GM21367 (cell line): Measurements from ENCODE around the gene ISM2.
"Not testable (repeated sequence)": the region's sequence is repeated elsewhere in the genome, so short reads cannot be mapped to it uniquely, and the experiment has no call there.

ENCODE experiments used
- ATAC-seq: cut with Tn5 transposase; IDR thresholded peaks from one replicate; pipeline ENCODE4 v1.9.1; 2021; ENCODE audit not compliant: unreplicated experiment

ISM2 gene

DNA sequence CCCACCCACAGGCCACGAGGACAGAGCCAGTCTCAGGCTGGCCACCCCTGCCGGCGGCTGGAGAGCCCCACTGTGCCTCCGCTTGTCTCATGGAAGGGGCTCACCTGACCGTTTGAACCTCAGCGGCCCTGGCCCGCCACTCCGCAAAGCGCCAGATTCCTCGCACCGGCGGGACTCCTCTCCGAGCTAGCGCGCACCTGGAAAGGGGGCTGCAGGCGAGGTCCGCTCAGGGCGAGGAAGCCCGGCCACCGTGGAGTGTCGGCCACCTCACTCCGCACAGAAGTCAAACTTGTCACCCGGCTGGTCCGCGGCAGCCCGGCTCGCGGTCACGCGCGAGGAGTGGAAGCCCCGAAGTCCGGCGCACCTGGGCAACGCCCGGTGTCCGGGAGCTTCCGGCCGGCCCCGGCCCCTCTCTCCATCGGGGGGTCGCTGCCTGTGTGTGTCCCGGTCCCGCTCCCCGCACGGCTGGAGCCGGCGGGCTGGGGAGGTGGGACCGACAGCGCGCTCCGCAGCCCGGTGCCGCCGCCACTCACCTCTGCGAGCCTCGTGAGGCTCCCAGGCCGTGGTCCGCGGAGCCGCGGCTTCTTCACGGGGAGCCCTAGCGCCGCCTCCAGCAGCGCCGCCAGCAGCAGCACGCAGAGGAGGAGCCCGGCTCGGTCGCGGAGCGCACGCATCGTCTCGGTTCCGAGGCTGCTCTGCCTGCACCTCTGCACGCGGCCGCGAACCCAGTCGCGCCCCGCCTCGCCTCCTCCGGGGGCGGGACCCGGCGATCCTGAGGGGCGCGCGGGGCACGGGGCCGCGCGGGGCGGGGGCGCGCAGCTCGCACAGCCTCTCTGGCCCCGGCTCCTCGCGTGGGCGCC, at the start of gene ISM2:
Gene ISM2, minus strand, starts transcription at position 697 of the 860 bp plus-strand sequence. Its CDS starts 23 bp downstream, at position 674.
- no peak for ATAC-seq

DNA sequence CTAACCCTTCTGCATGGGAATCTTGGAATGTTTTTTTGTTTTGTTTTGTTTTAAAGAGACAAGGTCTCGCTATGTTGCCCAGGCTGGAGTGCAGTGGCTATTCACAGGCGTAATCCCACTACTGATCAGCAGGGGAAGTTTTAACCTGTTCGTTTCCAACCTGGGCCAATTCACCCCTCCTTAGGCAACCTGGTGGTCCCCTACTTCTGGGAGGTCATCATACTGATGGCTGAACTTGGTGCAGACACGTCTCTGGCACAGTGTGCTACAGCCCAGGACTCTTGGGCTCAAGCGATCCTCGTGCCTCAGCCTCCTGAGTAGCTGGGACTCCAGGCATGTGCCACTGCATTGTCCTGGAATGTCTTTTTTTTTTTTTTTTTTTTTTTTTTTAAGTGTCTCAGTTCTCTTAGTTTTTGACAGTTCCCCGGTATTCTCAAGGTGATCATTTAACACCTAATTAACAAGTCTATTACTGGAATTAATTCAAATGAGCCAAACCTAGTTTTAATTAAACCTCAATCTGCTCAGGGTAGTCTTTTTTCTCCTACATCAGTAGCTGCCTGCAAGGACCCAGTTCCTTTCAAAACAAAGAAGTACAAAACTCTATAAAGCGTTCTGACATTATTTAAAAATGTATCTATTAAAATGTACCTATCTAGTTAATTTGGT, 49.0 kb upstream of the ISM2 start:
- ATAC-seq = no peak

DNA sequence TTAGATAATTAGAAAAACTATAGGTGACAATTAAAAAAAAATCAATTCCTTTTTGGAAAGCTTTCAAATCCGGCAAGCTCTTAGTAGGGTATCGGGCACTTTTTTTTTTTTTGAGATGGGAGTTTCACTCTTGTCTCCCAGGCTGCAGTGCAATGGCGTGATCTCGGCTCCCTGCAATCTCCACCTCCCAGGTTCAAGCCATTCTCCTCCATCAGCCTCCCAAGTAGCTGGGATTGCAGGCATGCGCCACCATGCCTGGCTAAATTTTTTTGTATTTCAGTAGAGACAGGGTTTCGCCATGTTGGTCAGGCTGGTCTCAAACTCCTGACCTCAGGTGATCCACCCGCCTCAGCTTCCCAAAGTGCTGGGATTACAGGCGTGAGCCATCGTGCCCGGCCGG, 46.6 kb upstream of the ISM2 start:
- ATAC-seq = not testable (repeated sequence)

DNA sequence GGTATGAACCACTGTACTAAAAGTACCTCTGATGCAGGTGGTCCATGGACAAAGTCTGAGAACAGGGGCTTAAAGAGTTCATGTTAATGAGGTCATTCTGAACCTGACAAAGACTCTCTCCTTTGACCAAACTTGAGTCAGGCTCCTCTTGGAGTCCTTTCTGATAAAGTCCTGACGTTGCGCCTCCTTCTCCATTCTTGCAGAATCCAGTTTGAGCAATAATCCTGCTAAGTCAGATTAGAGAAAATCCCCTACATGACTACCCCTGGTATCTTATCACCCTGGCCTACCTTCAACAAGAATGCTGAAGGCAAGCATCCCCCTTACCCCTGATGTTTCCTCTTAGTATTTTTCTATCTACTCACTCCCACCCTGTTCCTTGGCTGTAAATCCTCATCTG, 46.0 kb upstream of the ISM2 start:
- no peak for ATAC-seq

DNA sequence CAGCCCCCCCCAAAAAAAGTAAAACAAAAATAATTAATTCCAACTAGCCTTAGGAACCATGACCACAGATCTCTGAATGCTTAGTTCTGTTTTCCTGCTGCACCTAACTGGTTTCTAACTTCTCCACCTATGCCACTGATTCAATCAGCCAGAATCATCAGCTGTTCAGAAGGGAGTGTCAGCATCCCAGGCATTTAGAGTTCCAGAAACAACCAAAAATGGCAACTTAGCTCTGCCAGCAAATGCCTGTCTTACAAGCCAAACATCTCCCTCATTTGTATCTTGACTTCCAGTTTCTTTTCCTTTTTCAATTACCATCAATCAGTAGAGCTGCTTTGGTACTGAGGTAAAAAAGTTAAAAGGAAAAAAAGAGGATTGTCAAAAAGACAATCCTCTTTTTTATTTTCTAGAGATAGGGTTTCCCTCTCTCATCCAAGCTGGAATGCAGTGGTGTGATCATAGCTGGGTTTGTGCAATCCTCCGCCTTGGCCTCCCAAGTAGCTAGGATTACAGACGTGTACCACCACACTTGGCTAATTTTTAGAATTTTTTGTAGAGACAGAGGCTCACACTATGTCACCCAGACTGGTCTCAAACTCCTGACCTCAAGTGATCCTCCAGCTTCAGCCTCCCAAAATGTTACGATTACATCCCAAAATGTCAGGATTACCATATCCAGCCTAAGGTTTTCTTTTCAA, 45.2 kb upstream of the ISM2 start:
- no peak for ATAC-seq

DNA sequence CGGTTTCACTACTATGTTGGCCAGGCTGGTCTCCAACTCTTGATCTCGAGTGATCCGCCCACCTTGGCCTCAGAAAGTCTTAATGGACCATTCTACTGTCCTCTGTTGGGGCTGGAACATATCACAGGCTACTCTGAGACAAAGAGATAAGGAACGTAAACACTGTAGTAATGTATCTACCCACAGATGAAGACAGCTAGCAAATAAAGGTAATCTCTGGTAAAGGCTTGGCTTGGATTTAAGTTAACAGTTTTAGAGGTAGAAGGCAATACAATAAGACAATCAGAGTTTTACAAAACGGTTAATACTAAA, 44.6 kb upstream of the ISM2 start:
- ATAC-seq = no peak

DNA sequence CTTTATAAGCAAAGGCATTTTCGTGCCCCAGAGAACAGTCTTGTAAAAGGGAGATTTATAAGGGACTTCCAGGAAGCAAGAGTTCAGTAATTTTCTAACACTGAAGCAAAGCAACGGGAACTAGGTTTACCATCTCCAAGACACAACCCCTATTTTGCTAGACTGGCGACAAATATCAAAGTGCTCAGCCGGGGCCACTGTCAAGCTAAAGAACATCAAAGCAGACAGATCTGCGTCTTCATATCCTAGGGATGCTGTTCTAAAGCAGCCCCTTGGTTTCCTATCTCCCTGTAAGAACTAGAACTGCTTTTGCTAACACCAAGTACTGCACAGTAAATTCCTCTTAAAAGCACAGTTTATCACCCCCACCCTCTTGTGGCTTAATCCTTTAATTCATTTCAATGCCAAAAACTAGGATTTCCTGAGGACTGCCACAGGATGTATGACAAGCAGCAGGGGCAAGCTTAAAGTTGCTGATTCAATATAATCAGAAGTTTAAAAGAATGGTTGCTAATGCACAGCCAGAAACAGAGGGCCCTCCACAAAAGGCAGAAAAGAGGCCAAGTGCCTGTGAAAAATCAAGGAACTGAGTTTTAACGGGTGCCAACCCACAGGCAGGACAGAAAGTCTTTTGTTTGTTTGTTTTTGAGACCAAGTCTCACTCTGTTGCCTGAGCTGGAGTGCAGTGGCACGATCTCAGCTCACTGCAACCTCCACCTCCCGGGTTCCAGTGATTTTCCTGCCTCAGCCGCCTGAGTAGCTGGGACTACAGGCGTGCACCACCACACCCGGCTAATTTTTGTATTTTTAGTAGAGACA, 44.0 kb upstream of the ISM2 start:
- ATAC-seq = no peak

DNA sequence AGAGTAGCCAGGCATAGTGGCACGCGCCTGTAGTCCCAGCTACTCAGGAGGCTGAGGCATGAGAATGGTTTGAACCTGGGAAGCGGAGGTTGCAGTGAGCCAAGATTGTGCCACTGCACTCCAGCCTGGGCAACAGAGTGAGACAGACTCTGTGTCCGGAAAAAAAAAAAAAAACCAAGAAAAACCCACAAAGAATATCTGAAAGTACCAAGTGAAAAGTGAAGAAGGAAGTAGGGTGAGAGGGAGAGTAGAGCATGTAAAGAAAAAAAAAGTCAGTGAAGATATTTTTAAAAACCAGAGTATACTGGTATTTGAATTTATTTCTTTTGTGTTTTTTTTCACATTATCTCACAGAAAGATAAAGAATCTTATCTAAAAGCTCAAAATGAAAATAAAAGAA, 43.3 kb upstream of the ISM2 start:
- ATAC-seq = no peak

DNA sequence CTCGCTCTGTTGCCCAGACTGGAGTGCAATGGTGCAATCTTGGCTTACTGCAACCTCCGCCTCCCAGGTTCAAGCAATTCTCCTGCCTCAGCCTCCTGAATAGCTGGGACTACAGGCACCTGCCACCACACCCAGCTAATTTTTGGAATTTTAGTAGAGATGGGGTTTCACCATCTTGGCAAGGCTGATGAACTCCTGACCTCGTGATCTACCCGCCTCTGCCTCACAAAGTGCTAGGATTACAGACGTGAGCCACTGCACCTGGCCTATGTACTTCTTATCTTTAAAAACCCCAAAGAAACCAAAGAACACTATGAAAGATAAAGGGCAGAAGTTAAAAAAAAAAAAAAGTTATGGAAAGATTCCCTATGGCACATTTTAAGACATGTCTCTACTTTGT, 38.3 kb upstream of the ISM2 start:
- ATAC-seq = not testable (repeated sequence)

DNA sequence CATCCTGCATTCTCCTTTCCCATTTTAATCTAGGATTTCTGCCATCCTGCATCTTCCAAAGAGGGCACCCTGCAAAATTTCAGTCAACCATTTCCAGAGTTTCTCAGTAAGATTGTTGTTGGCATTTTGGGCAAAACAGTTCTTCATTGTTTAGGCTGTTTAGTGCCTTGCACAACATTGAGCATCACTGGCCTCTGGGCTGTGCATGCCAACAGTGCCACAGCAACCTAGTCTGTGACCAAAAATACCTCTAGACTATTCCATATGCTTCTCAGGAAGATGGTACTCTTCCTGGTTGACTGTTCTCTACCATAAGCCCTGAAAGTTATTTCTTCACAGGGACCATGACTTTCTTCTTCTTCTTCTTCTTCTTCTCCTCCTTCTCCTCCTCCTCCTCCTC, 32.5 kb upstream of the ISM2 start:
- no peak for ATAC-seq

DNA sequence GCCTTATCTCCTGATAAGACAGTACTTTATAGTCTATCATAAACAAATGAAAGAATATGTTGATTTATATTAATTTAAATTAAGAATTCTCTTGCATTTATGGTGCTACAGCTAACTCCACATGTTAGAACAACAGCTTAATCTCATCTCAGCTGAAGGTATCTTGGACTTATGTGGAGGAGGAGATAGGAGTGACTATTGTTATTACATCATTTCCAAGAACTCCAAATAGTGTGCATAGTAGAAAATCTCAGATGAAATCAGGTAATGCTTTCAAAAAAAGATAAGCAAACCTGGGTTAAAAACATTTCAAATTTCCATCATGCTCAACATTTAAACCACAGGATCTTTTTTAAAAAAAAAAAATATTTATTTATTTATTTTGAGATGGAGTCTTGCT, 31.3 kb upstream of the ISM2 start:
- no peak for ATAC-seq

DNA sequence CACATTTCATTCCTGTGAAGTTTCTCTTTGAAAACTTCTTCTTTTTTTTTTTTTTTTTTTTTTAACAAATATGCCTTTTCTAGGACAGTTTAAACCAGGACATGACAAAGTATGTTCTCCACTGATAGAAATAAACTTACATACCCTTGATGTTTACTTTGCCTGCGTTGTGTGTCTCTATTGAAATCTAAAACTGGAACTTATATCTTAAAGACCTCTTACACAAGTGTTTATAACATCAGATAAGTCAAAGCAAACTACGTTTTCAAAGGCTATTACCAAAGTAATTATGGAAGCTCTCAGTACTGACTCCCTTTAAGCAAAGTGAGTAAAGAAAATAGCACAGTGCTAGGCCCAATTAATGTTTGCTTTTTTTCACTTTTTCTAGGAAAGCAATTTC, 30.6 kb upstream of the ISM2 start:
- ATAC-seq = no peak

DNA sequence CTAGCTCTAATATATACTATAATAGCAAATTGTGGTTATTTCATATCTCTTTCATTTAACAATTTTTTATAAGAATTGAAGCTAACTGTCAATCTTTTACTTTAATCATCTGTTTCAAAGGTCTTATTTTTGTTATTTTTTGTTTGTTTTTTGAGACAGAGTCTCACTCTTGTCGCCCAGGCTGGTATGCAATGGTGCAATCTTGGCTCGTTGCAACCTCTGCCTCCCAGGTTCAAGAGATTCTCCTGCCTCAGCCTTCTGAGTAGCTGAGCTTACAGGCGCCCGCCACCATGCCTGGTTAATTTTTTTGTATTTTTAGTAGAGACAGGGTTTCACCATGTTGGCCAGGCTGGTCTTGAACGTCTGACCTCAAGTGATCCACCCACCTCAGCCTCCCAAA, 30.1 kb upstream of the ISM2 start:
- not testable (repeated sequence) for ATAC-seq

DNA sequence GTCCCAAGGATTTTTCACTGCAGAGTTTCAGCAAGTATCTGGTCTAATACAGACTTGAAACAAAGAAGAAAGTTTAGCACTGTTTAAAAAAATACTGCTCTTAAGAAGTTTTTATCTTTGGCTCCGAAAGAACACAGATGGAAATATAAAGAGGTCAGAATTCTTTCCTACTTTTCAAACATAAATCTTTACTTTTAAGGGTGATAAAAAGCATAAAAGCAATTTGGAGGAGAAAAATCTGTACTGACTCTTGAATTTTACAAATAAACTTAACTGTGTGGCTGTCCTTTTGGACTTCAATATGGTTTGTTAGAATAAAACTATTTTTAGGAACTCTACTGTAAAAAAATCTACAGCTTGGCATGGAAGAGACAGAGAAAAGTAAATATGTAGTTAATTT, 27.6 kb upstream of the ISM2 start:
- no peak for ATAC-seq

DNA sequence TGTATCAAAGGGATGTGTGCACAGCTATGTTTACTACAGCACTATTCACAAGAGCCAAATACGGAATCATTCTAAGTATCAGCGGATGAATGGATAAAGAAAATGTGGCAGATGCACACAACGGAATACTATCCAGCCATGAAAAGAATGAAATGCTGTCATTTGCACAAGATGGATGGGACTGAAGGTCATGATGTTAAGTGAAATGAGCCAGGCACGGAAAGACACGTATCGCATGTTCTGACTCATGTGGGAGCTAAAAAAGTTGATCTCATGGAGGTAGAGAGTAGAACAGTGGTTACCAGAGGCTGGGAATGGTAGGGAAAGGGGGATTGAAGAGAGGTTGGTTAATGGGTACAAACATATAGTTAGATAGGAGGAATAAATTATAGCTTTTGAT, 25.9 kb upstream of the ISM2 start:
- ATAC-seq = no peak

DNA sequence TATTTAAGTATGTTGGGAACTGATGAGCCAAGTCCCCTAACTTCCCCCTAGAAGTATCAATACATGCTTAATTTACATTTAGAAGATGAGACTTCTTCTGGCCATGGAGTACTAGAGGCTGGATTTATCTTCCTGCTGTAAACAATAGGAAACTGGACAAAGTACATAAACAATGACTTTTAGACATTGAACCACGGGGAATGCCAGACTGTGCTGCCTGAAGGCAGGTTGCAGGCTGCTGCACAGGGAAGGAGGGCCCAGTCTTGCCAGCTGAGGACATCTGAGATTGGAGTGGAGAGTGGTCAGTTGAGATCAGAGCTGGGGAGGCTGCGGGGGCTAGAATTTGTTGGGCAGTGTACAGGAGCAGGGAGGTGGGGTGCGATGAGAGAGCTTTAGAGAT, 24.5 kb upstream of the ISM2 start:
- ATAC-seq = no peak

DNA sequence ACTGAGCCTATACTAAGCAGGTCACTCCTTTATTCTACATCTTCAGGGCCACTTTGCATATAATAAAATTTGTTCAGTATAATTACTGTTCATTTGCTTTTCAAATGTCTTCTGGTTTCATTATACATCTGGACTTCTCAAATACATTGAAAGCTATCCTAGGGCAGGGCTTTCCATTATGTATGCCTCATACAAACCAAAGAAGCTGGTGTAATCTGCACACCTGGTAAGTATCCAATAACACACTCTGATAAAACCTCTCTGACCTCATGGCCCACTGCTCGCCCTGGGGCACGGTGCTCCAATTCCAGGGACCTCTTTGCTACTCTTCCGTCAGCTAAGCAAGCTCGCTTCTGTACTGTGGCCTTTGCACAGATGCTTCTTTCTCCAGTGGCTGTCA, 21.9 kb upstream of the ISM2 start:
- ATAC-seq = no peak

DNA sequence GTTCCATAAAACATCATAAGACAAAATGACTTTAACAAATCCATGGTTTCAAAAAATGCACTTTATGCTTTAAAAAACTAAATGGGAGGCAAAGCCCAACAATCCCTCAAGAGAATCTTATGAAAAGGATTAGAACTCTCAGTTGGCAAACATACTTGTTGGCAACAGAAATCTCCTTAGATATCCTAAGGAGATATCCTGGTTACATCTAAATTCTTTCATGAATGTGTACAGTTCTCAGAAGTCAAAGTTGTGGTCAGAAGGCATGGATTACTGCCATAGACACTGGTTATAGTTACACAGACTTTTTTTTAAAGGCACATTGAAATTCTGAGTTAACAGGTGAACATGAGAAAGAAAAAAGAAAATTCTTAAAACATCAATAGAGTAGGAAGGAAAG, 17.5 kb upstream of the ISM2 start:
- ATAC-seq = no peak

DNA sequence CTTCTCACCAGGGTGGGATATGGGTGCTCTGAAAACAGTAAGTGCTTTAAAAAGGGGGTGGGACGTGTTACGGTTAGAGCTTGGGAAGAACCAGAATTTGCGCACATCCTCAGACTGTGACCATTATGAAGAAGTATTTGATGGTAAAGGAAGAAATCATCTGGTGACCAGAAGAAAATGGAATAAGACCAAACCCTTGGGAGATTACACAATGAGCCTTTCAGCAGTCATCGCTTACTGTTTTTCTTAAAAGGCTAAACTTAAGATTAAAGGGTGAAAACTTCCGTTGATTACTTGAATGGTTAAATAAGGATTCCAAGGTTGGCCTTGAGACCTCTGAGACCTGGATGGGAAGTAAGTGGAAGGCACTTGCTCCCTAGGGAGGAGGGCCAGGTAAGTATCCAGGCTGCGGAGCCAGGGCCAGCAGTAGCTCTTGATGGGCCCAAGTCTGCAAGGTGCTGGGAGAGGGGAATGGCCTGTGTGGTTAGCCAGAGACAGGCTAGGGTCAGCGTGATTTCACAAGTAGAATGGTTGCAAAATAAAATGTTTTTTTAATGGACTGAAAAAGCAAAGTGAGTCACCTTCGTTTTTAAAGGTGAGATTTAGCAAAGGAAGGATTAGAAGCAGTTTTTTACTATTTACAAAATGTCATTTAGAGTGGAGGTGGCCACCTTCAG, 13.0 kb upstream of the ISM2 start:
- no peak for ATAC-seq

DNA sequence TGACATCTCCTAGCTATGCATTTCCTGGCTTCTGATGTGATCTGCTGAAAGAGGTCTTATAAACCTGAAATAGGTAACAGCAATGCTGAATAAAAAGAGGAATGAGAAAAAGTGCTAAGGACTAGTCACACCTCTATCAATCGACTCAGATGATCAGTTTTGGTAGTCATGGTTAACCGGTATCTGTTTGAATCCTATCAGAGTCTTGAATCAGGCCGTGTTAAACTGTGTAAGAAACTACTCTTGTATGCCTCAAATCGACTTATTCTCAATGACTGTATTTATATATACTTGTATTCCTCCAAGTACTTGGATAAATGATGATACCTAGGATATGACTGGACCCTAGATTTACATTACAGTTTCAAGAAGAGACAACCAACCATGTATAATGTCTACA, 10.8 kb upstream of the ISM2 start:
- no peak for ATAC-seq

DNA sequence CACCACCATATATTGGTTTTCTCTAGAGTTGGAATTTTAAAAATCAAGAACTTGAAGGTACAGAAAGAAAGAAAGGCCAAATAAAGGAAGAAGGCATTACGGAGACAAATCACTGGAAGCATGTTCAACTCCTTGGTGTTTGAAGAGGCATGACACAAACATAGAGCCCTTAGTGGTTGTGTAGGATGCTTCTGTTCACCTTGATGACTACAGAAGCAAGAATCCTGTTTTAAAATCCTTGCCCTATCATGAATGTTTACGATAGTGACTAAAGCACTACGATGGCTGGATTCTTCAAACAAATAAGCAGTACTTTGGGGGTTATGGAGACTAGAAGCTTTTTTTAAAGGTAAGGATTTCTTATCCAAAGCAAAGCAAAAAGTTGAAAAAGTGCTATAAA, 10.3 kb upstream of the ISM2 start:
- ATAC-seq = no peak
